ENCODE measurements around the gene TTC17. TPM values are rescaled to one million over a fixed set of nuclear protein-coding genes. Genes with fewer than 3 reads are reported as not detected.

Gene TTC17
- total RNA-seq, 1 experiment from 2014 or later = 175 TPM

DNA sequence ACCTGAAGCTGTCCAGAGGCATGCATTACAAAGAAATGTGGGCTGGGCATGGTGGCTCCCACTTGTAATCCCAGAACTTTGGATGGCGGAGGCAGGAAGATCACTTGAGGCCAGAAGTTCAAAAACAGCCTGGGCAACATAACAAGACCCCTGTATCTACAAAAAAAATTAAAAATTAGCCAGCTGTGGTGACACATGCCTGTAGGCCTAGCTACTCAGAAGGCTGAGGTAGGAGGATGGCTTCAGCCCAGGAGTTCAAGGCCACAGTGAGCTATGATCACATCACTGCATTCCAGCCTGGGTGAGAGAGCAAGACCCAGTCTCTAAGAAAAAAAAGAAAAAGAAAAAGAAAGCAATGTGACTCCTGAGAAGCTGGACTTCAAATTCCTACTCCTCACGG, 183.3 kb downstream of the TTC17 start:
- H3K9me3 ChIP-seq (ENCODE audit: low read depth, low read length, poor library complexity, severe bottlenecking) = peaks cover 6% of the 10 kb centered on the region
- H3K27ac ChIP-seq (ENCODE audit: low read depth, low read length, poor library complexity, severe bottlenecking) = no peak overlapping the region
- ChIA-PET CTCF (no interaction called here), POLR2A (ENCODE audit: low non-redundant PET) (no interaction called here)
- no peak overlapping the region for H3K4me3 ChIP-seq (ENCODE audit: low read depth, low read length, poor library complexity, severe bottlenecking)
- DNase-seq (ENCODE audit: low spot score) = no peak
- no TSS peak for BruUV-seq (replicated peaks)
- intact Hi-C loops (cut with micrococcal nuclease; ENCODE audit: unreplicated experiment) = no loop called here
- H3K27me3 ChIP-seq (replicated peaks; ENCODE audit: insufficient read depth, low read depth, low read length, poor library complexity) = peaks cover 37% of the 10 kb centered on the region
- H3K4me1 ChIP-seq (ENCODE audit: insufficient read depth, low read length, poor library complexity, severe bottlenecking) = no peaks in the 10 kb centered on the region
- TF ChIP-seq EZH2 (IDR thresholded peaks at IDR 0.05; ENCODE audit: borderline replicate concordance, low read depth, low read length, poor library complexity, severe bottlenecking) (no peak), CTCF (conservative IDR thresholded peaks at IDR 0.05; ENCODE audit: low read depth, low read length) (no peak)
- H3K36me3 ChIP-seq (ENCODE audit: insufficient read depth, low read length, poor library complexity, severe bottlenecking) = no peaks in the 10 kb centered on the region

- POLR2A ChIA-PET (ENCODE audit: low non-redundant PET) = interaction anchor here (0.5 kb wide), 1 partner anchor 32 kb away, joined by 3 read pairs; no protein-coding TSS in a partner anchor
- no peak for DNase-seq (ENCODE audit: low spot score)
- no TSS peak for BruUV-seq (replicated peaks)
- H3K4me1 ChIP-seq (ENCODE audit: insufficient read depth, low read length, poor library complexity, severe bottlenecking) = no peaks in the 10 kb centered on the region
- H3K27me3 ChIP-seq (replicated peaks; ENCODE audit: insufficient read depth, low read depth, low read length, poor library complexity) = peaks cover 34% of the 10 kb centered on the region
- no peak overlapping the region for H3K4me3 ChIP-seq (ENCODE audit: low read depth, low read length, poor library complexity, severe bottlenecking)
- TF ChIP-seq EZH2 (IDR thresholded peaks at IDR 0.05; ENCODE audit: borderline replicate concordance, low read depth, low read length, poor library complexity, severe bottlenecking) (no peak), CTCF (conservative IDR thresholded peaks at IDR 0.05; ENCODE audit: low read depth, low read length) (no peak)
- peaks cover 6% of the 10 kb centered on the region for H3K9me3 ChIP-seq (ENCODE audit: low read depth, low read length, poor library complexity, severe bottlenecking)
- intact Hi-C loops (cut with micrococcal nuclease; ENCODE audit: unreplicated experiment) = no loop called here
- H3K27ac ChIP-seq (ENCODE audit: low read depth, low read length, poor library complexity, severe bottlenecking) = no peak overlapping the region
- H3K36me3 ChIP-seq (ENCODE audit: insufficient read depth, low read length, poor library complexity, severe bottlenecking) = no peaks in the 10 kb centered on the region
- CTCF ChIA-PET = interaction anchor here (0.7 kb wide), 1 partner anchor 30 kb away, joined by 4 read pairs; no protein-coding TSS in a partner anchor
These were observed 184.3 kb downstream of the TTC17 start for GRCh38 chr11:43542750-43543712.

Other genes with a start within 250 kb of the TTC17 start
- 287 and 328 TPM in 2 replicates for gene API5, start 46.9 kb upstream of the TTC17 start, total RNA-seq (2021)

All from A673 (cell line).